Activated naive CD4-positive, alpha-beta T cell treated with anti-CD3 and anti-CD28 coated beads, Interleukin-2, amount 50 U/mL, for 72 hours (primary cell): ENCODE measurements around the gene CDC20B. TPM values are rescaled to one million over a fixed set of nuclear protein-coding genes. Genes with fewer than 3 reads are reported as not detected.

Experiments
- ATAC-seq, 2 donors: fragments of 150-1000 bp; cut with Tn5 transposase; 2 replicates each; pipeline ENCODE4 v1.10.0; 2021; ENCODE audit warnings: mild to moderate bottlenecking in 2 of 2, moderate library complexity in 2 of 2
- DNase-seq, 2 donors: peaks; one replicate each; pipeline ENCODE4 v3.0.0; 2021 to 2022; ENCODE audit warnings: low spot score in 2 of 2
- H3K27ac Mint-ChIP-seq, 2 donors: one replicate each; pipeline ENCODE4 v1.8.0; 2022; ENCODE audit warnings: mild to moderate bottlenecking in 2 of 2, mixed read lengths in 2 of 2
- H3K36me3 Mint-ChIP-seq, 2 donors: one replicate each; pipeline ENCODE4 v1.8.0; 2022; ENCODE audit warnings: mixed read lengths in 2 of 2
- H3K9me3 Mint-ChIP-seq, 2 donors: one replicate each; pipeline ENCODE4 v1.8.0; 2022; ENCODE audit warnings: mixed read lengths in 2 of 2
- total RNA-seq, 2 donors: library from RNA; stranded (reverse); gene quantifications; one replicate each; pipeline ENCODE4 v1.2.3, GENCODE V29; 2022

CDC20B gene, protein sequence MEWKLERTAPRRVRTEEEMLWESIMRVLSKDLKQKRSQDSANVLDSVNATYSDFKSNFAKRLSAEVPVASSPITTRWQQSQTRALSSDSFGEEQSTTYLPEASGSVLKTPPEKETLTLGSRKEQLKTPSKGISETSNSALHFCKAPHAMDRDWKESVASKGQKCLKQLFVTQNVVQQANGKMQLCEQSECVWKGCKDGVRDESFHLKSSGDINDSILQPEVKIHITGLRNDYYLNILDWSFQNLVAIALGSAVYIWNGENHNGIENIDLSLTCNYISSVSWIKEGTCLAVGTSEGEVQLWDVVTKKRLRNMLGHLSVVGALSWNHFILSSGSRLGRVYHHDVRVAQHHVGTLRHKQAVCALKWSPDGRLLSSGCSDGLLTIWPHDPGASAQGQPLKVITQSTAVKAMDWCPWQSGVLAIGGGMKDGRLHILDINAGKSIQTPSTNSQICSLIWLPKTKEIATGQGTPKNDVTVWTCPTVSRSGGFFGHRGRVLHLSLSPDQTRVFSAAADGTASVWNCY
- not detected for total RNA-seq

DNA sequence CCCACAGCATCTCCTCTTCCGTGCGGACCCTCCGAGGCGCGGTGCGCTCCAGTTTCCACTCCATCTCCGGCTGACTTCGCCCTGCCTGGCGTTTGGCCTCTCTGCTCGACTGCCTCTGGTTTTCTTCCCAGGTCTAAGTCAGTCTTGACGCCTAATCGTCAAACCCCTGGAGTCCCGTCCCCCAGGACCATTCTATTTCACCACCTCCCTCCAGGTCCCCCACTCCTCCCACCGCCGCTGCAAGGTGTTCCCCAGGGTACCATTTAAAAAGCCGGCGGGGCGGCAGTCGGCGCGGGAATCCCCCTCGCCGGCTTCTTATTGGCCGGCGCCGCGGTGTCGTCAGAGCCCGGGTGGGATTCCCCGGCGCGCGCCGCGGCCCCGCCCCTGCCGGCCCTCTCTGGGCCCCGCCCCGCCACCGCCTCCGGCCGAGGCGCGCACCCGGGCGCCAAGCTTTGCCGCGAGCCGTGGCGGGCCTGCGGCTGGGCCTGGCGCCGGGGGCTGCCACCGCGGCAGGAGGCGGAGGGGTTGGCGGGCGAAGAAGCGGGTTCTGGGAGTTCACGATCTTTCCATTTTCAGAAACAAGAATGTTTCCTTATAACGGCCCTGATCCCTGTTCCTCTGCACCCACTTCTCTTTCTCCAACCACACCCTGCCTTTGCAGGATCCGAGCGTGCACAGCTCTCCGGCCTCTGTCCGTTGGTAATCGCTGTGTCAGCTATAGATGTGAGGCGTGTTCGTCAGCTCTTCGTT lies at the start of gene CDC20B:
TSS of gene CDC20B (minus strand) at position 241 of the 750 bp plus-strand sequence. CDS start at position 64, 177 bp downstream.
- Mint-ChIP-seq H3K36me3 (peaks cover 5 to 8% of the 10 kb centered on the region in 2 donors), H3K9me3 (no peaks in the 10 kb centered on the region), H3K27ac (no peak within 1 kb of the TSS)
- ATAC-seq (peak; percentile 90 to 94), DNase-seq (peak; percentile 74 to 78)

DNA sequence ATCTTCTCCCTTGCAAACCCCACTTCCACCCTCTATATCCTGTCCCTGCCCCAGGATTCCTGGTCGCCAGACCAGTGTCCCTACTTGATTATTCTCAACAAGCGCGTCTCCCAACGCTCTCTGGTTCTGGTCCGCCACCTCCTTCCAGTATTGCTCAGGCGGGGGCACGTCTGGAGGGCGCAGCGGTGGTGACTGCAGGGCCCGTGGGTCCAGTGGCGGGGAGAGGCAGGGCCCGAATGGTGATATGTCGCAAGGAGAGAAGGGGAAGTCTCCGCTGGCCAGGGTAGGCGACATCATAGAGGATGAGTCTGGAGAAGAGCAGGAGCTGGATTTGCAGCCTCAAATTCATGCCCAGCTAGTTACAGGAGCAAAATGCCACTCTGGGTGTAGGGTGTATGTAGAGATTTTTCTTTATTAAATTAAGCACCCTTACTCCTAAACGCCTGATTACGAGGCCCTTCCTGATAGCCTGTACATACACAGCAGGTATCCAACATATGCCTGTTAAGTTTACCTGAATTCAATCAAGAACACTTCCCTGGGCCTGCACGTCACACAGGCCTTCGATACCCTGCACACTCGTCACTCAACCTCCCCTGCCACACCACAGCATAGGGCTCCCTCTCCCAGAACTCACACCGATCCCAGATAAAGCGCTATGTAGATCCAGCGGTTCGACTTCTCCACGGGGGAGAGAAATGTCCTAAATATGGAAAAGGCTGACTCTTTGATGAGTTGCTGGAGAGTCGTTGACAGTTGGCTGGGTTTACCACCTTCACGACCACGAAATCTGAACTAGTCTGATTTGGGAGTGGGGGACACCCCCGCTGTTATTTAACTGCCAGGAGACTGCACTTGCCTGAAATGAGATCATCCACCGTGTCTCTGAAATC lies 49.4 kb upstream of the CDC20B start:
- no peak overlapping the region for H3K27ac Mint-ChIP-seq
- H3K9me3 Mint-ChIP-seq: no peaks in the 10 kb centered on the region
- peaks cover 0 to 12% of the 10 kb centered on the region in 2 donors for H3K36me3 Mint-ChIP-seq
- ATAC-seq (no peak), DNase-seq (no peak)

DNA sequence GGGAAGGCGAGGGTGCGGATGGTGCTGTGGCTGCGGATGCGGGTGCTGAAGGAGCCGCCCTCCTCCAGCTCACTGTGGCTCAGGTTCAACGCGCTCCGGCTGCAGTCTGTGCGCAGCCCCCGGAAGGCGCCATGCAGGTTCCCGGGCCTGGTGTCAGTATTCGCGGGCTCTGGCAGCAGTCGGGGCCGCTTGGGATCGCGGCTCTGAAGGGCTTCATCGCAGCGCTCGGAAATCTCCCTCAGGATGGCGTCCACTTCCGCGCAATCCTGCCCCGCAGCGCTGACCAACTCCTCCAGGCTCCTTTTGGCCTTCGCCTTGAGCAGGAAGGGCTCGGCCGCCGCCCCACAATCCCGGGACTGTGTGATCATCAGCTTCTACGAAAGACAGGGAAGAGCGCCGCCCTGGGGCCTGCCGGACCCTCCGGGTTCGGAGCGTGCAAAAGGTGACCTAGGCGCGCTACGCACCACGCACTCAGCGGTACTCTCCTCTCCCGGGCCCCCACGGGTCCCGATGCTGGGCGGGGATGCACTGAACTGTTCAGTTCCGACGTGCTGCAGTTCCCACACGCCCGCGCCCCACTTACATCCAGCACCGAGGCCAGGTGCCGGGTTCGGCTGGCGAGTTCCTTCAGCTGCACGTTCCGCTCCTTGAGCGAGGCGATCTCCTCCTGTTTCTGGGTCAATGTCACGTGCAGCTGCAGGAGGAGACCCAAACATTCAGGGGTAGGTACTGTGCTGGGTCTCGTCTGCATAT lies 47.6 kb upstream of the CDC20B start:
- DNase-seq: peak in 1 of 2 donors; percentile 15

DNA sequence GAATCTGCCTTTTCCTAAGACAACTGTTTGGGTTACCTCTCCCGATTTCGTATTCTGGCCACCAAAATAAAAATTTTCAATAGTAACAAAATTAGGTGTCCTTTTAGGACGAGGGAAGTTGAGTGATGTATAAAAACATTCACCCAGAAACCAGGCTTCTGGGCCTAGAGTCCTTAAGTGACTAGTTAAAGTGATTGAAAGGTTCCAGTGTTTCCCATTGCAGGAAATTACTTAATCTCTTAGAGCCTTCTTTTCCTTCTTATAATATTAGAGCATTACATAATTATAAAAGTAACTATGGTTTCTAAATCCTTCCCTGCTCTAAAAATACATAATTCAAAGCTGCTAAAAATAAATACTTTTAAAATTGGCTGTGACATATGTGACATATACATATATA lies 46.8 kb upstream of the CDC20B start:
- H3K36me3 Mint-ChIP-seq: peaks cover 0 to 12% of the 10 kb centered on the region in 2 donors
- DNase-seq (no peak), ATAC-seq (no peak)
- no peaks in the 10 kb centered on the region for H3K9me3 Mint-ChIP-seq
- H3K27ac Mint-ChIP-seq: no peak overlapping the region

More for the DNA sequence above, 47.6 kb upstream of the CDC20B start:
- peaks cover 0 to 12% of the 10 kb centered on the region in 2 donors for H3K36me3 Mint-ChIP-seq
- peak; percentile 28 to 52 for ATAC-seq
- no peak overlapping the region for H3K27ac Mint-ChIP-seq
- no peaks in the 10 kb centered on the region for H3K9me3 Mint-ChIP-seq

DNA sequence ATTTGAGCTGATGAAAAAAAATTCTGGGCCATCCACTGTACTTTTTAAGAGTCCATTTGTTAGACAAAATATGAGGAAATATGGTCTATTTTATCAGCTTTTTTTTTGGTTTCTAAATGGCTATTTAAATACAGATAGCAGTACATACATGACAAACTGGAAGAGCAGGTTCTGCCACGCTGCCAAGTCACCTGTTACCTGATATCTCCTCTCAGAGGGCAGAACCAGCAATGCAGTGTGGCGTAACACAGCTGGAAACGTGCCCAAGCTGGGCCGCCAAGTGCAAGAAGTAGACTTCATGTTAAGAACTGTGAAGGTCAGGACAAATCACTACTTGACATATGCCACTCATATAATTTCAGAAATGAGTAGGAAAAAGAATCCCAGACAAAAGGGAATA lies 46.0 kb upstream of the CDC20B start:
- no peak overlapping the region for H3K27ac Mint-ChIP-seq
- no peaks in the 10 kb centered on the region for H3K9me3 Mint-ChIP-seq
- ATAC-seq: no peak
- peaks cover 0 to 12% of the 10 kb centered on the region in 2 donors for H3K36me3 Mint-ChIP-seq
- DNase-seq: no peak

DNA sequence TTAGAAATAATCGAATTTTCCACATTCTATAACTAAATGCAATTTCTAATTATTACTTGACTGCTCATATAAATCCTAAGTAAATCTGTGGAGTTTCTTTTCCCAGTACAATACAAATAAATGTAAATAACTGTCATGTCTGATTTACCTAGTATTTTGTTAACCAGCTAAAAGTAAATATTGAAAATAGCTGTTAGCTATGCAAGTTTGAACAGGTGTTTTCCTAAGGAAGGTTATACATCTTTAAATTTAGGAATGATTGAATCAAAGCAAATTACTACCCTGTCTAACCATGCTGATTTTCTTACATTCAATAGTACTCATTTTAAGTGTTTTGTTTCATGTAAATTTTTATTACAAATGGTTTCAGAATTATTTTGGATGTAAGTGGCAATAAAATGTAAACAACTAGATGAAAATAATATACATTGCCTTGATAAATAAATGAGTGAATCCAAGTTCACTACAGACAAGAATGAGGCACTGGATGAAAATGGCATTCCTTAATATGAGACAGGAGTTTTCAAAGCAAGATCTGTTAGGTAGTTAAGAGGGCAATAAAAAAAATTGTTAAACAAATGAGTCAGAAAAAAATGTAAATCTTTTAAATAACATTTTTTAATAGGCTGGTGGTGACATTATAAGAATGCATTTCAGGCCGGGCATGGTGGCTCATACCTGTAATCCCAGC lies 38.4 kb upstream of the CDC20B start:
- H3K36me3 Mint-ChIP-seq: no peaks in the 10 kb centered on the region
- no peak for ATAC-seq
- H3K27ac Mint-ChIP-seq: no peak overlapping the region
- no peaks in the 10 kb centered on the region for H3K9me3 Mint-ChIP-seq
- no peak for DNase-seq

DNA sequence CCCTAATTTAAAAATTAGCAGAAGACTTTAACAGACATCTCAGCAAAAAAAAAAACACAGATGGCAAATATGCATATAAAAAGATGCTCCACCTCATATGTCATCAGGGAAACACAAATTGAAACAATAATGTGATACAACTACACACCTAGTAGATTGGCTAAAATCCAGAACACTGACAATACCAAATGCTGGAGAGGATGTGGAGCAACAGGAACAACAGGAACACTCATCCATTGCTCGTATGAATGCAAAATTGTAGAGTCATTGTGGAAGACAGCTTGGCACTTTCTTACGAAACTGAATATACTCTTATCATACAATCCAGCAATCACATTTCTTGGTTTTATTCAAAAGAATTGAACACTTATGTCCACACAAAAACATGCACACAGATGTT lies 32.0 kb upstream of the CDC20B start:
- H3K9me3 Mint-ChIP-seq: no peaks in the 10 kb centered on the region

DNA sequence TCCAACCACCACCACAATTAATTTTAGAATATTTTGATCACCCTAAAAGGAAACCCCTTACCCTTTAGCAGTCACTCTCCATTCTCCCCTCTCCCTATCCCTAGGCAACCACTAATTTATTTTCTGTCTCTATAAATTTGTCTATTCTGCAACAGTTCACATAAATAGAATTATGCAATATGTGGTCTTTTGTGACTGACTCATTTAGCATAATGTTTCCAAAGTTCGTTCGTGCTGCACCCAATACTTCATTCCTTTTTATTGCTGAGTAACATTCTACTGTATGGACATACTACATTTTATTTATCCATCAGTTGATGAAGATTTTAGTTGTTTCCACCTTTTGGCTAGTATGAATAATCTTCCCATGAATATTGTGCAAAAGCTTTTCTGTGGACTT lies 18.2 kb upstream of the CDC20B start:
- no peak for ATAC-seq
- H3K27ac Mint-ChIP-seq: no peak overlapping the region
- no peaks in the 10 kb centered on the region for H3K36me3 Mint-ChIP-seq
- no peak for DNase-seq
- H3K9me3 Mint-ChIP-seq: no peaks in the 10 kb centered on the region

More for the DNA sequence above, 32.0 kb upstream of the CDC20B start:
- ATAC-seq: no peak
- no peaks in the 10 kb centered on the region for H3K36me3 Mint-ChIP-seq
- no peak overlapping the region for H3K27ac Mint-ChIP-seq
- no peak for DNase-seq

DNA sequence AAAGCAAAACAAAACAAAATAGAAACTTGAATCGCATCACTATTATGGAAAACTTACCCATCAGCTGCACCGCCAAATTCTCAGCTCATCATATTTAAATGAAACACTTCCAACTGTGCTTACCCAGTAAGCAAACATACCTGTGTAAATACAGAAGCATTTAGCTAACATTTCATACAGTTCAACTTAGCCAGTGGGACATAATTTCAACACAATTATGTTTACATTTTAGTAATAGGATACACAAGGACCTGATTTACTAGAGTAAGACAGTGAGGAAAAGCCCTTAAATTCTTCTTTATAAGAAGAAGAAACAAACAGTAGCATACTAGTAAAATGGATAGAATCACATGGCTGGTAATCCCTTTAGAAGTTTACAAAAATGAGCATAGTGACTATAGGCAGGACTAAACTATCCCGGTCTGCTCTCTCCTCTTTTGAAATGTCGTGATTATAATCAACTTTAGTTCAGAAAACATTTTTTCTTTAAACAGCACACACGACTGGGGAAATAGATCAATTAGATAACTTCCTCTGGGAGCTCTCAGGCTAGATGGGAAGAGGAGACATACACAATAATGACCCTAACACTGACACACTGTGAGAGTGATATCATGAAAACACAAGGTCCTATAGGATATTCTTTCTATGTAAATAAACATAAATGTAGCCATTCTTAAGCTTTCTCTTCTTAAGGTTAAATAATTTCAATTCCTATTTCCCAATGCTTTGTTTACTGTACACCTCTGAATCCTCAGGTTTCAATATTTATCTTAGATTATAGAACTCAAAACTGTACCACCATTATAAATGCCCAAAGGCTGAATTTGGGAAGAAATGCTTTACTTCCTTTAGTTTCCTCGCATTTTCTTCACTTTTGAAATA lies 15.9 kb upstream of the CDC20B start:
- Mint-ChIP-seq H3K36me3 (no peaks in the 10 kb centered on the region), H3K9me3 (no peaks in the 10 kb centered on the region), H3K27ac (no peak overlapping the region)
- DNase-seq (no peak), ATAC-seq (no peak)

DNA sequence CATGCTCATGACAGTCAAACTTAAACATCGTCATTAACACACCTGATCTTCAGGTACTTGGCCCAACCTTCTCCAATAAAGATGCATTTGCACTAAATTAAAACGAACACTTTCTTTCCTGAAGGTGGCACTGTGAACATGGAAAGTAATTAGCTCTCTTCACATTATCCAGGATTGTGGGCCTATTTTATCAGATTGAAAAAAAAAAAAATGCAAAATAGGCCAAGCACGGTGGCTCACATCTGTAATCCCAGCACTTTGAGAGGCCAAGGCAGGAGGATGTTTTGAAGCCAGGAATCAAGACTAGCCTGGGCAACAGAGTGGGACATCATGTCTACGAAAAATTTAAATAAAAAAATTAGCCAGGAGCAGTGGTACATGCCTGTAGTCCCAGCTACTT lies 14.4 kb upstream of the CDC20B start:
- ATAC-seq (no peak), DNase-seq (no peak)
- no peaks in the 10 kb centered on the region for H3K36me3 Mint-ChIP-seq
- H3K27ac Mint-ChIP-seq: no peak overlapping the region
- no peaks in the 10 kb centered on the region for H3K9me3 Mint-ChIP-seq

DNA sequence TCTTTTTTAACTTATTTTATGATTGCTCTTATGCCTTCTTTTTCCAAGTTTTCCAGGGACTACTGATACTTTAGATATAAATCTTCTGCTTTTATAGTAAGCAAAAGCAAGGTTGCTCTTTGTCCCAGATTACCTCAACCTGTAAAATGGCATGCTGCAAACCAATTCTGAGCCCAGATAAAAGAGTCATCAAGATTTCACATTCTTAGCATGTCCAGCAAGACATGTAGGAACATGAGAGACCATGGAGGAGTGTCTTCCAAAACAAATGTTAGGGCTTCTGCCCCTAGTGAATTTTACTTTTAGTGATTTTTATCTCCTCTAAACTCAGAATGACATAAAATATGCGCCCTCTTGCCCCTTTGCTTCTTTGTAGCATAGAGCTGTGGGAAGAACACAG lies 7.0 kb upstream of the CDC20B start:
- ATAC-seq (no peak), DNase-seq (no peak)
- H3K36me3 Mint-ChIP-seq: peaks cover 2 to 5% of the 10 kb centered on the region in 2 donors
- H3K27ac Mint-ChIP-seq: no peak overlapping the region
- no peaks in the 10 kb centered on the region for H3K9me3 Mint-ChIP-seq

DNA sequence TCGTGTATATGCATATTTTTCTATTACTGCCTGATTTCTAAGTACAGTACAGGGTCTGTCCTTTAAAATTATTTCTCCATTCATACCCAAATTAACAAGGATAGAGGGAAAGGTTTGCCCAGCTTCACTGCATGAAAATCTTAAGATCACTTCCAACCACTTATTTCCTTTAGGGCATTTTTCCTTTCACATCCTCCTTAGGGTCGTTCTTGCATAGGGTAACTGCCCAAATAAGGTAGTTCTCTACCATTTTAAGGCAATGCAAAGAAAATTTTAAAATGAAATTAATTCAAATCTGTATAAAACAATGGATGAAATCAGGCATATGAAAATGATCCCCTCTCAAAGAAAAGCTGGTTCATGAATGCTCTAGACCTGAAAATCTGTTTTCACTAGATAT lies 4.1 kb upstream of the CDC20B start:
- ATAC-seq (no peak), DNase-seq (no peak)
- H3K9me3 Mint-ChIP-seq: no peaks in the 10 kb centered on the region
- peaks cover 5 to 8% of the 10 kb centered on the region in 2 donors for H3K36me3 Mint-ChIP-seq
- no peak overlapping the region for H3K27ac Mint-ChIP-seq

DNA sequence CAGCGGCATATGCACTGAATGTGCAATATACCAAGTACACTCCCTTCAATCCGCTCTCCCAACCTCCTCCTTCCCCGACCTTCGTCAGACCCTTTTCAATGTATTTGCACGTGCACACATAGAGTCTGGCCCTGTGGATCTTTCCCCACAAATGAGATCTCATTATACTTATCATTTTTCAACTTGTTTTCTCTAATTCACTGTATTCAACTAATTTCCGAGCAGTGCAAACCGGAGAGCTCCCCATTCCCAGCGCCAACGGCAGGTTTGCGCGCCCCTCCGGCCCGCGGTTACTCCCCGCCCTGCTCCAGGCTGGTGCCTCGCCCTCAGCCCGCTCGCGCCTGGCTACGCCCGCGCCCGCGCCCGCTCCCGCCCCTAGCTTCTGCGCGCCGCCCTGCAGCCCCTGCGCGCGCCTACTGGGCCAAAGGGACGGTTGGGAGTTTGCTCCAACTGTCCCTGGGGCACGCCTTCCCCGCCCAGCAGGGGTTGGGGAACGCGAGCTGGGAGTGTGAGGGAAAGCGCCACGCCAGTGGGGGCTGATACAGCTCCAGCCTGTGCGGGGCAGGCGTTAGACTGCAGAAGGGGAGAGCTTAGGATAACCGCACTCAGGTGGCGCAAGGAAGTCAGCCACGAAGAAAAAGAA lies 3.3 kb upstream of the CDC20B start:
- ATAC-seq (peak in 1 of 2 donors; percentile 42), DNase-seq (peak in 1 of 2 donors; percentile 35)
- Mint-ChIP-seq H3K9me3 (no peaks in the 10 kb centered on the region), H3K27ac (no peak overlapping the region), H3K36me3 (peaks cover 5 to 8% of the 10 kb centered on the region in 2 donors)

DNA sequence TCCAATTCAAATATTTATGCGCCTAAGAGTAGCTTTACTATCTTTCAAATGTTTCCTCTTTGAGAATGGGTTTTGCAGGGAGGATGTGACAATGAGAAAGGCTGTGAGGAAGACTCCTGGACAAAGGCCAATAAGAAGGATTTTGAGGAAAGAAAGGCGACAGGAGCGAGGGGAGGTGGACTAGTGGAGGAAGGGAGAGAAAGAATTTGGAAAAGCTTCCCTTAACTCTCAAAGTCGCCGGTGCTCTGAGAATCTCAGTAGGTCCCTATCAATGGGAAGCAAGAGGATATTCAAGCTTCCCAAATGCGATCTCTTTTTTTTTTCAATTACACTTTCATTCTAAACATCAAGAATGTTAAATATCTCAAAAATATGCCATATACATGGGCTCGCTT lies 2.8 kb upstream of the CDC20B start:
- no peak for ATAC-seq
- no peaks in the 10 kb centered on the region for H3K9me3 Mint-ChIP-seq
- no peak for DNase-seq
- peak overlapping the region in 1 of 2 donors; percentile 70 for H3K27ac Mint-ChIP-seq
- peaks cover 5 to 8% of the 10 kb centered on the region in 2 donors for H3K36me3 Mint-ChIP-seq
